KMS-11 (cell line): ENCODE data around the gene SIL1.
"Not testable (repeated sequence)": the region's sequence is repeated elsewhere in the genome, so short reads cannot be mapped to it uniquely, and the experiment has no call there.

Experiments used
- H2AFZ ChIP-seq: fragments of 200-600 bp; sonication (generic); 2 replicates; pipeline ENCODE4 v1.6.1; 2016; ENCODE audit warnings: antibody characterized with exemption, mixed run types, low read depth
- H3K27ac ChIP-seq: fragments of 200-600 bp; sonication (generic); 2 replicates; pipeline ENCODE4 v1.6.1; 2016; ENCODE audit warnings: mild to moderate bottlenecking, mixed run types
- H3K27me3 ChIP-seq: fragments of 200-600 bp; sonication (generic); 2 replicates; pipeline ENCODE4 v1.6.1; 2017; ENCODE audit warnings: mild to moderate bottlenecking, low read depth, mixed run types, moderate library complexity; ENCODE audit not compliant: insufficient read depth
- H3K36me3 ChIP-seq: fragments of 200-600 bp; sonication (generic); 2 replicates; pipeline ENCODE4 v1.6.1; 2017; ENCODE audit warnings: mild to moderate bottlenecking, mixed run types; ENCODE audit not compliant: insufficient read depth
- H3K4me1 ChIP-seq: fragments of 200-600 bp; sonication (generic); 2 replicates; pipeline ENCODE4 v1.6.1; 2016; ENCODE audit warnings: mild to moderate bottlenecking, low read depth, mixed run types; ENCODE audit not compliant: poor library complexity, severe bottlenecking
- H3K4me2 ChIP-seq: fragments of 200-600 bp; sonication (generic); 2 replicates; pipeline ENCODE4 v1.7.0; 2016; ENCODE audit warnings: mild to moderate bottlenecking, mixed run types
- H3K4me3 ChIP-seq: fragments of 200-600 bp; sonication (generic); IDR thresholded peaks from 2 replicates; pipeline ENCODE4 v1.6.1; 2017; ENCODE audit warnings: low read depth, low read length, mixed read lengths; ENCODE audit not compliant: insufficient read depth
- H3K79me2 ChIP-seq: fragments of 200-600 bp; sonication (generic); 2 replicates; pipeline ENCODE4 v1.6.1; 2016; ENCODE audit warnings: low read depth, mixed run types; ENCODE audit not compliant: insufficient read depth
- H3K9ac ChIP-seq: fragments of 200-600 bp; sonication (generic); 2 replicates; pipeline ENCODE4 v1.6.1; 2016; ENCODE audit warnings: mild to moderate bottlenecking, mixed run types
- H4K20me1 ChIP-seq: fragments of 200-600 bp; sonication (generic); 2 replicates; pipeline ENCODE4 v1.6.1; 2016; ENCODE audit warnings: mild to moderate bottlenecking, mixed run types; ENCODE audit not compliant: insufficient read depth
- CTCF ChIP-seq: fragments of 200-600 bp; sonication (generic); conservative IDR thresholded peaks from 2 replicates; pipeline ENCODE4 v1.6.1; 2017; ENCODE audit warnings: low read depth, mild to moderate bottlenecking, antibody characterized with exemption, low read length, moderate library complexity, mixed read lengths

SIL1 gene

GRCh38 chr5:139199321-139199720, 1.2 kb upstream of the SIL1 start:
- Histone ChIP-seq H3K36me3 (no peaks in the 10 kb centered on the region), H2AFZ (no peak overlapping the region), H3K27me3 (no peaks in the 10 kb centered on the region), H3K4me2 (no peak overlapping the region), H3K27ac (no peak overlapping the region), H3K4me3 (no peak overlapping the region), H4K20me1 (no peaks in the 10 kb centered on the region), H3K4me1 (peaks cover 21% of the 10 kb centered on the region), H3K79me2 (peaks cover 9% of the 10 kb centered on the region), H3K9ac (no peak overlapping the region)
- TF ChIP-seq CTCF, result no peak

- no peak for TF ChIP-seq CTCF
- H2AFZ ChIP-seq, result no peak overlapping the region
- H3K4me3 ChIP-seq, result no peak overlapping the region
- H3K4me2 ChIP-seq, result peak overlapping the region; percentile 82; the same call in 1 of the 2 replicates
- H3K4me1 ChIP-seq, result peaks cover 21% of the 10 kb centered on the region
- no peaks in the 10 kb centered on the region for H3K36me3 ChIP-seq
- no peak overlapping the region for H3K9ac ChIP-seq
- no peaks in the 10 kb centered on the region for H4K20me1 ChIP-seq
- H3K79me2 ChIP-seq, result peaks cover 9% of the 10 kb centered on the region
- no peak overlapping the region for H3K27ac ChIP-seq
- H3K27me3 ChIP-seq, result no peaks in the 10 kb centered on the region
Measured at GRCh38 chr5:139196296-139196956, 1.7 kb downstream of the SIL1 start.

GRCh38 chr5:139194486-139194885, 3.7 kb downstream of the SIL1 start:
- H2AFZ ChIP-seq, result no peak overlapping the region
- H3K27ac ChIP-seq, result no peak overlapping the region
- no peaks in the 10 kb centered on the region for H3K36me3 ChIP-seq
- no peaks in the 10 kb centered on the region for H4K20me1 ChIP-seq
- H3K4me2 ChIP-seq, result no peak overlapping the region
- no peak overlapping the region for H3K9ac ChIP-seq
- H3K27me3 ChIP-seq, result no peaks in the 10 kb centered on the region
- H3K79me2 ChIP-seq, result peaks cover 9% of the 10 kb centered on the region
- no peak overlapping the region for H3K4me3 ChIP-seq
- peaks cover 28% of the 10 kb centered on the region for H3K4me1 ChIP-seq
- TF ChIP-seq CTCF, result no peak

- Histone ChIP-seq H3K9ac (no peak overlapping the region), H3K79me2 (peaks cover 9% of the 10 kb centered on the region)
- TF ChIP-seq CTCF, result peak; percentile 50
Measured at GRCh38 chr5:139193928-139194327, 4.2 kb downstream of the SIL1 start.

GRCh38 chr5:139192906-139193305, 5.3 kb downstream of the SIL1 start:
- H3K36me3 ChIP-seq, H3K27me3 ChIP-seq, H3K27ac ChIP-seq, H4K20me1 ChIP-seq, H3K4me3 ChIP-seq, H3K79me2 ChIP-seq, H3K9ac ChIP-seq, H3K4me2 ChIP-seq, H2AFZ ChIP-seq: not testable (repeated sequence)
- H3K4me1 ChIP-seq, result peaks cover 32% of the 10 kb centered on the region

More at GRCh38 chr5:139193928-139194327, 4.2 kb downstream of the SIL1 start:
- Histone ChIP-seq H3K4me2 (no peak overlapping the region), H3K27me3 (no peaks in the 10 kb centered on the region), H3K36me3 (no peaks in the 10 kb centered on the region), H3K27ac (no peak overlapping the region), H2AFZ (no peak overlapping the region), H3K4me1 (peaks cover 33% of the 10 kb centered on the region), H4K20me1 (no peaks in the 10 kb centered on the region), H3K4me3 (no peak overlapping the region)

- not testable (repeated sequence) for H2AFZ ChIP-seq, H3K36me3 ChIP-seq, H3K9ac ChIP-seq, H3K4me3 ChIP-seq, H3K27ac ChIP-seq, H3K4me2 ChIP-seq, H3K79me2 ChIP-seq, H4K20me1 ChIP-seq, H3K27me3 ChIP-seq
- H3K4me1 ChIP-seq, result peaks cover 28% of the 10 kb centered on the region
Measured at GRCh38 chr5:139191954-139192353, 6.2 kb downstream of the SIL1 start.
